Ovary (tissue), 9 donors: ENCODE data around the gene ROBO1. TPM values are rescaled to one million over a fixed set of nuclear protein-coding genes. Genes with fewer than 3 reads are reported as not detected.
"Not testable (repeated sequence)": the region's sequence is repeated elsewhere in the genome, so short reads cannot be mapped to it uniquely, and the experiment has no call there.

Source experiments
- DNase-seq, 5 donors: peaks; one replicate each; pipeline ENCODE4 v3.0.0-alpha.2; 2019 to 2020
- H3K27ac ChIP-seq, 2 donors: fragments of 200-600 bp; one replicate each; pipeline versions ENCODE4 v1.5.1 to v1.8.0; 2019 to 2022
- H3K27me3 ChIP-seq: fragments of 200-600 bp; one replicate; pipeline ENCODE4 v1.8.0; 2022
- H3K36me3 ChIP-seq: fragments of 200-600 bp; sonication (generic); one replicate; pipeline ENCODE4 v1.5.1; 2019
- H3K4me1 ChIP-seq: one replicate; pipeline ENCODE4 v1.8.1; 2013; ENCODE audit warnings: mild to moderate bottlenecking, moderate library complexity; ENCODE audit not compliant: insufficient read depth
- H3K4me3 ChIP-seq: fragments of 200-600 bp; sonication (generic); one replicate; pipeline ENCODE4 v1.5.1; 2017
- H3K9me3 ChIP-seq, 2 donors: fragments of 200-600 bp in 1 of 2; sonication (generic) in 1 of 2; one replicate each; pipeline versions ENCODE4 v1.5.1 to v1.8.1; 2013 to 2019; ENCODE audit warnings: mild to moderate bottlenecking in 1 of 2, moderate library complexity in 1 of 2
- CTCF ChIP-seq, 3 donors: fragments of 450-650 bp in 2 of 3; fragments of 200-600 bp in 1 of 3; IDR thresholded peaks; one replicate each; pipeline versions ENCODE4 v1.5.1 to v1.8.0; 2016 to 2022; ENCODE audit warnings: antibody characterized with exemption in 3 of 3, mild to moderate bottlenecking in 1 of 3
- EP300 ChIP-seq: sonication (generic); formaldehyde crosslinking; IDR thresholded peaks from one replicate; pipeline ENCODE4 v1.6.1; 2017; ENCODE audit warnings: antibody characterized with exemption
- POLR2A ChIP-seq: fragments of 450-650 bp; IDR thresholded peaks from one replicate; pipeline ENCODE4 v1.6.1; 2017; ENCODE audit warnings: antibody characterized with exemption, mild to moderate bottlenecking, moderate library complexity
- WGBS, 3 donors: extraction: QIAGEN DNeasy Blood & Tissue Kit in 1 of 3; methylation state at CpG; one replicate each; pipeline versions ENCODE4 v1.1.5 to v1.1.7; 2013 to 2017; 5-methylcytosine and 5-hydroxymethylcytosine counted together
- intact Hi-C, 4 donors: fragments of 100-400 bp; cut with DNase I; formaldehyde crosslinking; loops; one replicate each; pipeline versions ENCODE4 v1.11.0 to v1.15.1; 2022 to 2023
- polyA plus RNA-seq, 2 donors: library from polyadenylated mRNA; stranded (reverse); fragments of 200-250 nt in 1 of 2; fragments of 350-450 nt in 1 of 2; fragmentation: Illumina TruSeq in 1 of 2; extraction: RNeasy Lipid Tissue Mini Kit (QIAGEN cat#74804) in 1 of 2; gene quantifications; one replicate each; pipeline ENCODE4 v1.2.3, GENCODE V29; 2013 to 2014
- total RNA-seq, 7 donors: library from RNA; depleted of rRNA in 2 of 7; stranded (reverse); fragments of >200 nt in 2 of 7; fragmentation: NEBNext Ultra II Directional in 3 of 7; extraction: Animal tissue kit (Norgen Biotek cat#: 25700) in 3 of 7; gene quantifications; one replicate each; pipeline versions ENCODE4 v1.1.0 to v1.2.4, GENCODE V29; 2016 to 2023
- donor health status: DM: no; HTN: no; CAD: no; lungs with moderate emphysema.
- donor health status: DM: no; HTN: no; CAD: no.
- donor health status: Bipolar disorder and iron deficiency.
- donor health status: DM: yes; HTN: yes; CAD: no.
- donor health status: DM: no; HTN: no; CAD: no.
- donor health status: DM: yes; HTN: yes; CAD: no.

Gene ROBO1
- total and polyA plus RNA-seq, 9 donors: 17.2 to 49.5 (median 29.0) TPM

GRCh38 chr3:78887547-78888011 lies 880.2 kb downstream of the ROBO1 start:
- Histone ChIP-seq H3K27me3 (no peaks in the 10 kb centered on the region), H3K4me3 (no peak overlapping the region), H3K36me3 (no peaks in the 10 kb centered on the region), H3K9me3 (no peaks in the 10 kb centered on the region), H3K4me1 (no peaks in the 10 kb centered on the region), H3K27ac (no peak overlapping the region)
- WGBS, 3 donors: 22 to 45% (median 34%) methylated on average over 1 of the region's 1 CpG
- no peak for DNase-seq
- TF ChIP-seq EP300: no peak
- TF ChIP-seq POLR2A: no peak
- TF ChIP-seq CTCF (IDR thresholded peaks at IDR 0.05): no peak
- intact Hi-C loops: no loop called here

DNA sequence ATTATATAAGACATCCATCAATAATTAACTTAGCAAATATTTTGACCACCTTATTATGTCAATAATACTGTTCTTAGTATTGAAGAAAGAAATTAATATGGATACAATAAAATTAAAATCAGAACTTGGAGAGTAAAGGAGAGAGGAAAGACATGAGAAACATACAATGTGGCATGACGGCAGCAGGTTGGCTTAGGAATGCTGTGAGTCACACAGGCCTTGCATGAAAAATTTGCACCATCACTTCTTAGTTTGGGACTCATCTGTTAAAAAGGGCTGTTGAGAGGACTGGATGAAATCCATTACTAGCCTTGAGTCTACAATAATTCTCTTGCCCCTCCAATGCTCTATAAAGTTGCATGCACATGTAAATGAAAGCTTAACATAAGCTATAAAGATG lies 880.8 kb downstream of the ROBO1 start:
- intact Hi-C loops: no loop called here
- Histone ChIP-seq H3K4me3 (no peak overlapping the region), H3K27me3 (no peaks in the 10 kb centered on the region), H3K36me3 (no peaks in the 10 kb centered on the region), H3K4me1 (no peaks in the 10 kb centered on the region), H3K27ac (no peak overlapping the region), H3K9me3 (no peaks in the 10 kb centered on the region)
- TF ChIP-seq POLR2A: no peak
- TF ChIP-seq CTCF (IDR thresholded peaks at IDR 0.05): no peak
- TF ChIP-seq EP300: no peak
- DNase-seq: no peak
- 70 to 88% (median 76%) methylated on average over 1 of the region's 1 CpG for WGBS, 3 donors

- intact Hi-C loops: not testable (repeated sequence)
- 94 to 100% (median 100%) methylated on average over 1 of the region's 1 CpG for WGBS, 3 donors
Observed at GRCh38 chr3:78884567-78884966, 883.2 kb downstream of the ROBO1 start.

GRCh38 chr3:78882251-78882650 lies 885.5 kb downstream of the ROBO1 start:
- DNase-seq: no peak
- H3K9me3 ChIP-seq: no peaks in the 10 kb centered on the region
- H3K4me1 ChIP-seq: no peaks in the 10 kb centered on the region
- intact Hi-C loops: no loop called here
- H3K27me3 ChIP-seq: no peaks in the 10 kb centered on the region
- H3K4me3 ChIP-seq: no peak overlapping the region
- H3K27ac ChIP-seq: no peak overlapping the region
- no peaks in the 10 kb centered on the region for H3K36me3 ChIP-seq
- 96 to 98% (median 96%) methylated on average over 6 of the region's 6 CpGs for WGBS, 3 donors
- TF ChIP-seq EP300 (no peak), POLR2A (no peak)

More at GRCh38 chr3:78884567-78884966, 883.2 kb downstream of the ROBO1 start:
- not testable (repeated sequence) for H3K36me3 ChIP-seq, H3K27ac ChIP-seq, H3K27me3 ChIP-seq, H3K4me3 ChIP-seq, H3K4me1 ChIP-seq, DNase-seq, H3K9me3 ChIP-seq

GRCh38 chr3:78881501-78881900 lies 886.3 kb downstream of the ROBO1 start:
- Histone ChIP-seq H3K27me3 (no peaks in the 10 kb centered on the region), H3K9me3 (no peaks in the 10 kb centered on the region), H3K36me3 (no peaks in the 10 kb centered on the region), H3K4me1 (no peaks in the 10 kb centered on the region), H3K4me3 (no peak overlapping the region), H3K27ac (no peak overlapping the region)
- intact Hi-C loops: no loop called here
- 73 to 84% (median 78%) methylated on average over 2 of the region's 2 CpGs for WGBS, 3 donors
- TF ChIP-seq CTCF (IDR thresholded peaks at IDR 0.05) (no peak), POLR2A (no peak)
- no peak for DNase-seq
